Liver (tissue), 9 donors: Measurements from ENCODE around the gene SMU1. TPM values are rescaled to one million over a fixed set of nuclear protein-coding genes. Genes with fewer than 3 reads are reported as not detected.

Experiments used
- DNase-seq: peaks from one replicate; pipeline ENCODE4 v3.0.0-alpha.2; 2017; ENCODE audit warnings: low spot score
- H3K27ac ChIP-seq, 2 donors: one replicate each; pipeline ENCODE4 v1.7.0; 2013; ENCODE audit warnings: inconsistent platforms in 2 of 2, low read length in 2 of 2, control low read depth in 1 of 2, low read depth in 1 of 2, mild to moderate bottlenecking in 1 of 2
- H3K27me3 ChIP-seq, 4 donors: one replicate each; pipeline versions ENCODE4 v1.6.1 to v1.7.0; 2013; ENCODE audit warnings: low read length in 3 of 4, inconsistent platforms in 1 of 4, mild to moderate bottlenecking in 1 of 4, moderate library complexity in 1 of 4; ENCODE audit not compliant: control insufficient read depth in 4 of 4, insufficient read depth in 4 of 4
- H3K36me3 ChIP-seq, 4 donors: one replicate each; pipeline versions ENCODE4 v1.6.1 to v1.7.0; 2013; ENCODE audit warnings: low read length in 3 of 4, mild to moderate bottlenecking in 3 of 4, low read depth in 1 of 4, moderate library complexity in 1 of 4; ENCODE audit not compliant: control insufficient read depth in 4 of 4, insufficient read depth in 3 of 4
- H3K4me1 ChIP-seq, 4 donors: one replicate each; pipeline versions ENCODE4 v1.6.1 to v1.7.0; 2013; ENCODE audit warnings: low read length in 3 of 4, mild to moderate bottlenecking in 3 of 4, moderate library complexity in 1 of 4; ENCODE audit not compliant: control insufficient read depth in 4 of 4, insufficient read depth in 4 of 4
- H3K4me3 ChIP-seq, 3 donors: one replicate each; pipeline versions ENCODE4 v1.6.1 to v1.7.0; 2013; ENCODE audit warnings: low read length in 3 of 3, control low read depth in 1 of 3, low read depth in 1 of 3, mild to moderate bottlenecking in 1 of 3
- H3K9ac ChIP-seq, 2 donors: one replicate each; pipeline ENCODE4 v1.7.0; 2013; ENCODE audit warnings: low read length in 2 of 2, mild to moderate bottlenecking in 2 of 2, moderate library complexity in 2 of 2, control low read depth in 1 of 2, low read depth in 1 of 2
- H3K9me3 ChIP-seq, 4 donors: one replicate each; pipeline versions ENCODE4 v1.6.1 to v1.7.0; 2013; ENCODE audit warnings: low read length in 3 of 4; ENCODE audit not compliant: control insufficient read depth in 4 of 4
- FOXA1 ChIP-seq: IDR thresholded peaks from 2 replicates; pipeline ENCODE4 v1.6.1; 2016; ENCODE audit warnings: antibody characterized with exemption
- FOXA2 ChIP-seq: IDR thresholded peaks from 2 replicates; pipeline ENCODE4 v1.6.1; 2016; ENCODE audit warnings: antibody characterized with exemption
- HNF4A ChIP-seq, 2 donors: conservative IDR thresholded peaks; 2 replicates each; pipeline ENCODE4 v1.6.1; 2016; ENCODE audit warnings: antibody characterized with exemption in 2 of 2, mild to moderate bottlenecking in 2 of 2
- HNF4G ChIP-seq: IDR thresholded peaks from 2 replicates; pipeline ENCODE4 v1.6.1; 2016; ENCODE audit warnings: antibody characterized with exemption
- JUND ChIP-seq, 2 donors: IDR thresholded peaks; 2 replicates each; pipeline ENCODE4 v1.6.1; 2016; ENCODE audit warnings: antibody characterized with exemption in 2 of 2
- NR2F2 ChIP-seq: IDR thresholded peaks from 2 replicates; pipeline ENCODE4 v1.6.1; 2016; ENCODE audit warnings: antibody characterized with exemption
- SP1 ChIP-seq: IDR thresholded peaks from 2 replicates; pipeline ENCODE4 v1.6.1; 2018; ENCODE audit warnings: antibody characterized with exemption, mild to moderate bottlenecking
- TAF1 ChIP-seq: conservative IDR thresholded peaks from 2 replicates; pipeline ENCODE4 v1.6.1; 2016; ENCODE audit warnings: antibody characterized with exemption, mild to moderate bottlenecking
- YY1 ChIP-seq: IDR thresholded peaks from 2 replicates; pipeline ENCODE4 v1.6.1; 2016; ENCODE audit warnings: antibody characterized with exemption, mild to moderate bottlenecking
- WGBS: extraction: QIAGEN DNeasy Blood & Tissue Kit; methylation state at CpG from one replicate; pipeline ENCODE4 v1.1.7; 2013; 5-methylcytosine and 5-hydroxymethylcytosine counted together
- polyA plus RNA-seq, 2 donors: library from polyadenylated mRNA; stranded (reverse) in 1 of 2; unstranded in 1 of 2; fragments of 200-250 nt in 1 of 2; fragments of >200 nt in 1 of 2; fragmentation: Nextera tagmentation in 1 of 2; extraction: Ambion mirVana in 1 of 2; gene quantifications; one replicate each; pipeline versions ENCODE4 v1.2.1 to v1.2.3, GENCODE V29; 2013 to 2015
- total RNA-seq, 2 donors: library from RNA; depleted of rRNA; stranded (reverse); fragments of >200 nt; gene quantifications; one replicate each; pipeline ENCODE4 v1.2.3, GENCODE V29; 2014
- TF ChIP-seq, protein P1 (sequence below): IDR thresholded peaks from 2 replicates; pipeline ENCODE4 v1.6.1; 2016; ENCODE audit warnings: antibody characterized with exemption
- TF ChIP-seq, protein P2 (sequence below): IDR thresholded peaks from 2 replicates; pipeline ENCODE4 v1.6.1; 2016; ENCODE audit warnings: antibody characterized with exemption
- TF ChIP-seq, protein P3 (sequence below): IDR thresholded peaks from 2 replicates; pipeline ENCODE4 v1.6.1; 2016; ENCODE audit warnings: antibody characterized with exemption, mild to moderate bottlenecking
- TF ChIP-seq, protein P4 (sequence below): IDR thresholded peaks from 2 replicates; pipeline ENCODE4 v1.6.1; 2016; ENCODE audit warnings: antibody characterized with exemption
- donor health status: healthy.
- donor health status: healthy.
- donor health status: healthy.
- donor health status: healthy.
- donor health status: healthy.

Gene SMU1
- total and polyA plus RNA-seq, 4 donors = 5.3 to 14.2 (median 9.5) TPM

DNA sequence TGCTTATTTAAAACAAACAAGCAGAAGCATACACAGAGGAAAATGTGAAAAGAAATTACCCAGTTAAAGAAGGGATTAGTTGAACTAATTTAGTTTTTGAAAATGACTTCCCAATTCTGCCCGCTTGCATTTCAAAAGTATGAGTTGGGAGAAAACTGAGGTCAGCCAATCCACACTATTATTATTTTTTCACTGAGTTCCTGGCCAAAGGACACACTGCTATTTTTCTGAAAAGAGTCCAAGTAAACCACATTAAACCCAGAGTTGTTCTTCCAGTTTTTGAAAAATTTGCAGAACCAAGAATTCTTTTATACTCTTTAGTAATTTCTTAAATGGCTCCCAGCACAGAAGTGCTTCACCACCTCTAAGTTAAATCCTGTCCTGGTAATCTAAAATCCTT lies 7.5 kb downstream of the SMU1 start:
- H3K27ac ChIP-seq = no peak overlapping the region
- H3K9me3 ChIP-seq = no peaks in the 10 kb centered on the region
- 94% methylated on average over 1 of the region's 1 CpG for WGBS
- peaks cover 13 to 62% (median 51%) of the 10 kb centered on the region in 4 donors for H3K36me3 ChIP-seq
- no peak overlapping the region for H3K9ac ChIP-seq
- H3K27me3 ChIP-seq = no peaks in the 10 kb centered on the region
- no peak overlapping the region for H3K4me3 ChIP-seq
- peaks cover 0 to under 1% (median 0%) of the 10 kb centered on the region in 4 donors for H3K4me1 ChIP-seq
- TF ChIP-seq SP1 (no peak), NR2F2 (no peak), JUND (IDR thresholded peaks at IDR 0.05) (no peak), HNF4A (conservative IDR thresholded peaks at IDR 0.05) (no peak), FOXA1 (no peak), HNF4G (no peak), TAF1 (no peak), FOXA2 (no peak), YY1 (no peak)
- TF ChIP-seq, protein P1, sequence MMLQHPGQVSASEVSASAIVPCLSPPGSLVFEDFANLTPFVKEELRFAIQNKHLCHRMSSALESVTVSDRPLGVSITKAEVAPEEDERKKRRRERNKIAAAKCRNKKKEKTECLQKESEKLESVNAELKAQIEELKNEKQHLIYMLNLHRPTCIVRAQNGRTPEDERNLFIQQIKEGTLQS = no peak
- TF ChIP-seq, protein P2, sequence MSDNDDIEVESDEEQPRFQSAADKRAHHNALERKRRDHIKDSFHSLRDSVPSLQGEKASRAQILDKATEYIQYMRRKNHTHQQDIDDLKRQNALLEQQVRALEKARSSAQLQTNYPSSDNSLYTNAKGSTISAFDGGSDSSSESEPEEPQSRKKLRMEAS = no peak
- TF ChIP-seq, protein P3, sequence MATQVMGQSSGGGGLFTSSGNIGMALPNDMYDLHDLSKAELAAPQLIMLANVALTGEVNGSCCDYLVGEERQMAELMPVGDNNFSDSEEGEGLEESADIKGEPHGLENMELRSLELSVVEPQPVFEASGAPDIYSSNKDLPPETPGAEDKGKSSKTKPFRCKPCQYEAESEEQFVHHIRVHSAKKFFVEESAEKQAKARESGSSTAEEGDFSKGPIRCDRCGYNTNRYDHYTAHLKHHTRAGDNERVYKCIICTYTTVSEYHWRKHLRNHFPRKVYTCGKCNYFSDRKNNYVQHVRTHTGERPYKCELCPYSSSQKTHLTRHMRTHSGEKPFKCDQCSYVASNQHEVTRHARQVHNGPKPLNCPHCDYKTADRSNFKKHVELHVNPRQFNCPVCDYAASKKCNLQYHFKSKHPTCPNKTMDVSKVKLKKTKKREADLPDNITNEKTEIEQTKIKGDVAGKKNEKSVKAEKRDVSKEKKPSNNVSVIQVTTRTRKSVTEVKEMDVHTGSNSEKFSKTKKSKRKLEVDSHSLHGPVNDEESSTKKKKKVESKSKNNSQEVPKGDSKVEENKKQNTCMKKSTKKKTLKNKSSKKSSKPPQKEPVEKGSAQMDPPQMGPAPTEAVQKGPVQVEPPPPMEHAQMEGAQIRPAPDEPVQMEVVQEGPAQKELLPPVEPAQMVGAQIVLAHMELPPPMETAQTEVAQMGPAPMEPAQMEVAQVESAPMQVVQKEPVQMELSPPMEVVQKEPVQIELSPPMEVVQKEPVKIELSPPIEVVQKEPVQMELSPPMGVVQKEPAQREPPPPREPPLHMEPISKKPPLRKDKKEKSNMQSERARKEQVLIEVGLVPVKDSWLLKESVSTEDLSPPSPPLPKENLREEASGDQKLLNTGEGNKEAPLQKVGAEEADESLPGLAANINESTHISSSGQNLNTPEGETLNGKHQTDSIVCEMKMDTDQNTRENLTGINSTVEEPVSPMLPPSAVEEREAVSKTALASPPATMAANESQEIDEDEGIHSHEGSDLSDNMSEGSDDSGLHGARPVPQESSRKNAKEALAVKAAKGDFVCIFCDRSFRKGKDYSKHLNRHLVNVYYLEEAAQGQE = no peak
- DNase-seq = no peak

DNA sequence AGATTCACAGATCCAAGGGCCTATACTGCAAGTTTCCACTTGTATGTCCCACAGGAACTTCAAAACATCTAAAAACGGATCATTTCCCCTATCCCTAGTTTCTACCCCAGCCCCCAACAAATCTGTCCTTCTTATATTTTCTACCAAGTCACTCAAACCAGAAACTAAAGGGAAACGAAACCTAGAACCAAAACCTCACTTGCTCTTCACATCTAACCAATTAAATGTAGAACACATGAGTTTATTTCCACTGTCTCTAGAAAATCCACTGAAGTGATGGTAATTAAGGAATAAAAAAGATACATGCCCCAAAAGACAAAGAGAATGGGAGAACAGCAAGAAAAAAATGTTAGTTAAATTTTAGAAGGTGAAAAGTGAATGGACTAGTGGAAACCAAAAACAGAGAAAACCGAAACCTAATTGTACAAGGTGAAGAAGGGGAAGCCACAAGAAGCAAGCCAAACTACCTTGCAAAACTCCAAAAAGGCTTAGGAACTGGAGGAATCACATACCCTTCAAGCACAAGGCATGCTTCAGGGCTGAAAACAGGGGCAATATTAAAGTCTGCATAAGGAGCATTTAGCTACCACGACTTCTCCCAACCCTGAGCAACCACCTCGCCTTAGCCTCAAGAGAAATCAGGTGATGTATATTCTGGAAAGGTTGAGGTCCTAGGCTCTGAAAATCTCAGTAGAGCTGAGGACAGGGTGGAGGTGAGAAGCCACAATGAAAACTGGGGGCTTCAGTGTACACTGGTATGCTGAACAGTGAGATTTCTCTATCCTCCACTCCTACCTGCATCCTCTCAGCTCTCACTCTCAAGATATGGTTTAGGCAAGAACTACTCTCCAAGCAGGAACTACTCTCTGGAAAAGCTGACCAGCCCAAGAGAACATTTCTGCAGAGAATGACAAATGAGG lies 11.1 kb downstream of the SMU1 start:
- no peak for TF ChIP-seq TAF1
- Histone ChIP-seq H3K9ac (no peak overlapping the region), H3K36me3 (peaks cover 11 to 62% (median 57%) of the 10 kb centered on the region in 4 donors), H3K27ac (no peak overlapping the region), H3K9me3 (no peaks in the 10 kb centered on the region), H3K27me3 (no peaks in the 10 kb centered on the region), H3K4me1 (no peaks in the 10 kb centered on the region), H3K4me3 (no peak overlapping the region)
- DNase-seq = no peak
- WGBS = 88% methylated on average over 5 of the region's 5 CpGs

DNA sequence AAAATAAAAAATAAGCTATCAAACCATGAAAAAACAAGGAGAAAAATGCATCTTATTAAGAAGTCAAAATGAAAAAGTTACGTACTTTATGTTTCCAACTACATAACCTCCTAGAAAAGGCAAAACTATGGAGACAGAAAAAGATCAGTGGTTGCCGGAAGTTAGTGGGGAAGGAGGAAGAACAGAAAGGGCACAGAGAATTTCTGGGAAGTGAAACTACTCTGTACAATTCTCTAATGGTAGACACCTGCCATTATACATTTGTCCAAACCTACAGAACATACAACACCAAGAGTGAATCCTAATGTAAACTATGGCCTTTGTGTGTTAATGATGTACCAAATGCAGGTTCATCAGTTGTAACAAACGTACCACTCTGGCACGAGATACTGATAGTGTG lies 25.3 kb downstream of the SMU1 start:
- peaks cover 6 to 55% (median 39%) of the 10 kb centered on the region in 4 donors for H3K36me3 ChIP-seq
- H3K27ac ChIP-seq = no peak overlapping the region
- no peak overlapping the region for H3K9ac ChIP-seq
- no peaks in the 10 kb centered on the region for H3K4me1 ChIP-seq
- WGBS = 94% methylated on average over 4 of the region's 4 CpGs
- H3K9me3 ChIP-seq = no peaks in the 10 kb centered on the region
- TF ChIP-seq TAF1 = no peak
- TF ChIP-seq, protein P4, sequence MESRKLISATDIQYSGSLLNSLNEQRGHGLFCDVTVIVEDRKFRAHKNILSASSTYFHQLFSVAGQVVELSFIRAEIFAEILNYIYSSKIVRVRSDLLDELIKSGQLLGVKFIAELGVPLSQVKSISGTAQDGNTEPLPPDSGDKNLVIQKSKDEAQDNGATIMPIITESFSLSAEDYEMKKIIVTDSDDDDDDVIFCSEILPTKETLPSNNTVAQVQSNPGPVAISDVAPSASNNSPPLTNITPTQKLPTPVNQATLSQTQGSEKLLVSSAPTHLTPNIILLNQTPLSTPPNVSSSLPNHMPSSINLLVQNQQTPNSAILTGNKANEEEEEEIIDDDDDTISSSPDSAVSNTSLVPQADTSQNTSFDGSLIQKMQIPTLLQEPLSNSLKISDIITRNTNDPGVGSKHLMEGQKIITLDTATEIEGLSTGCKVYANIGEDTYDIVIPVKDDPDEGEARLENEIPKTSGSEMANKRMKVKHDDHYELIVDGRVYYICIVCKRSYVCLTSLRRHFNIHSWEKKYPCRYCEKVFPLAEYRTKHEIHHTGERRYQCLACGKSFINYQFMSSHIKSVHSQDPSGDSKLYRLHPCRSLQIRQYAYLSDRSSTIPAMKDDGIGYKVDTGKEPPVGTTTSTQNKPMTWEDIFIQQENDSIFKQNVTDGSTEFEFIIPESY = no peak
- no peak overlapping the region for H3K4me3 ChIP-seq
- no peaks in the 10 kb centered on the region for H3K27me3 ChIP-seq
- no peak for DNase-seq
